SK-N-SH (cell line): ENCODE data around the gene BEST1.

Experiments used
- CTCF ChIP-seq: fragments of 200-600 bp; sonication (generic); IDR thresholded peaks from 2 replicates; pipeline ENCODE4 v1.6.1; 2017; ENCODE audit warnings: antibody characterized with exemption, mild to moderate bottlenecking, moderate library complexity
- EP300 ChIP-seq, 2 experiments: IDR thresholded peaks; 2 replicates each; pipeline versions ENCODE4 v1.4.0 to v1.6.1; 2012; ENCODE audit warnings: borderline replicate concordance in 1 of 2, low read depth in 1 of 2, low read length in 1 of 2
- FOXM1 ChIP-seq: IDR thresholded peaks from 2 replicates; pipeline ENCODE4 v1.4.0; 2012; ENCODE audit warnings: low read depth, mild to moderate bottlenecking
- JUND ChIP-seq: IDR thresholded peaks from 2 replicates; pipeline ENCODE4 v1.4.0; 2012
- MAX ChIP-seq: IDR thresholded peaks from 2 replicates; pipeline ENCODE4 v1.4.0; 2012; ENCODE audit warnings: low read depth
- POLR2AphosphoS5 ChIP-seq: IDR thresholded peaks from 2 replicates; pipeline ENCODE4 v1.6.1; 2012; ENCODE audit warnings: low read depth, low read length
- RCOR1 ChIP-seq: fragments of 150-350 bp; IDR thresholded peaks from 2 replicates; pipeline ENCODE4 v1.6.1; 2017; ENCODE audit warnings: antibody characterized with exemption, low read length
- REST ChIP-seq: IDR thresholded peaks from 2 replicates; pipeline ENCODE4 v1.6.1; 2012; ENCODE audit warnings: mild to moderate bottlenecking, low read depth, low read length, moderate library complexity
- SMC3 ChIP-seq: IDR thresholded peaks from 2 replicates; pipeline ENCODE4 v1.6.1; 2012; ENCODE audit warnings: low read depth, low read length, improper control_type of control experiment
- TAF1 ChIP-seq: IDR thresholded peaks from 2 replicates; pipeline ENCODE4 v1.6.1; 2012; ENCODE audit warnings: low read depth, mild to moderate bottlenecking, low read length, moderate library complexity, borderline replicate concordance
- TCF12 ChIP-seq: IDR thresholded peaks from 2 replicates; pipeline ENCODE4 v1.4.0; 2012
- TEAD4 ChIP-seq: IDR thresholded peaks from 2 replicates; pipeline ENCODE4 v1.4.0; 2012; ENCODE audit warnings: mild to moderate bottlenecking, borderline replicate concordance; ENCODE audit not compliant: insufficient read depth
- ZBTB33 ChIP-seq: IDR thresholded peaks from 2 replicates; pipeline ENCODE4 v1.4.0; 2012; ENCODE audit warnings: low read depth, borderline replicate concordance

GRCh38 chr11:61976420-61976800 is 26.3 kb downstream of the BEST1 start:
- TF ChIP-seq CTCF, result no peak
- no peak for TF ChIP-seq TAF1
- TF ChIP-seq EP300 (IDR thresholded peaks at IDR 0.05; ENCODE audit: borderline replicate concordance in 1 of 2, low read depth in 1 of 2, low read length in 1 of 2), result no peak
- TF ChIP-seq REST, result no peak
- TF ChIP-seq SMC3, result no peak
- no peak for TF ChIP-seq POLR2AphosphoS5
- TF ChIP-seq ZBTB33, result no peak
- no peak for TF ChIP-seq TEAD4
- TF ChIP-seq FOXM1, result no peak
- TF ChIP-seq RCOR1, result no peak
- no peak for TF ChIP-seq JUND
- TF ChIP-seq TCF12, result no peak
- no peak for TF ChIP-seq MAX
